ENCODE results near the gene SCFD1.

DNA sequence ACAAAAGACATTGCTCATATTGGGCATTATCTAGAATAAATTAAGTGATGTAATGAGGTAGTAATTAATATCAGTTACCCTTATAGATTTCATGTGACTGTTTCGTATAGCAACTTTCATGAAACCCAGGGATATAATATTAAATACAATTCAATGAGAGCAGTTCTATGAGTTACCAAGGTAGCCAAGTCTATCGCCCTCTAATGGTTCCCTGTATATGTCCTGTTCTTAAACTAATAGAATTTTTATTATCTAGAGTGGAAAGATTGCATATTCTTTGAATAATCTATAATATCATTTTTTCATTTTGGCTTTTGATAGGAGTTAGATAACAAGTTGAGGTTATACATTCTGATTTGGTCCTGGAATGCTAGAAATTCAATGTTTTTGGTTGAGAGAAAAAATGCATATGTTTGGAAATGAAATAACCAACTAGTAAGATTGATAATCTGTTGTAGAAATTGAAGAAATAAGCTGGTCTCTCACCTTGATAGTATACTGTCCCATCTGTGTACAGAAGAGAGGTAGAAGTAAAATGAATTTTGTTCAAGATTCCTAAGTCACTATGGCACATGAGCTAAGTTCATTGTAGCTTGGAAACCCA is 59.7 kb downstream of the SCFD1 start:
- TF ChIP-seq POLR2A (IDR thresholded peaks at IDR 0.05) (no peak), POLR2AphosphoS5 (IDR thresholded peaks at IDR 0.05) (no peak), EP300 (IDR thresholded peaks at IDR 0.05; ENCODE audit: low read depth) (no peak)
- TF ChIP-seq, protein P1, sequence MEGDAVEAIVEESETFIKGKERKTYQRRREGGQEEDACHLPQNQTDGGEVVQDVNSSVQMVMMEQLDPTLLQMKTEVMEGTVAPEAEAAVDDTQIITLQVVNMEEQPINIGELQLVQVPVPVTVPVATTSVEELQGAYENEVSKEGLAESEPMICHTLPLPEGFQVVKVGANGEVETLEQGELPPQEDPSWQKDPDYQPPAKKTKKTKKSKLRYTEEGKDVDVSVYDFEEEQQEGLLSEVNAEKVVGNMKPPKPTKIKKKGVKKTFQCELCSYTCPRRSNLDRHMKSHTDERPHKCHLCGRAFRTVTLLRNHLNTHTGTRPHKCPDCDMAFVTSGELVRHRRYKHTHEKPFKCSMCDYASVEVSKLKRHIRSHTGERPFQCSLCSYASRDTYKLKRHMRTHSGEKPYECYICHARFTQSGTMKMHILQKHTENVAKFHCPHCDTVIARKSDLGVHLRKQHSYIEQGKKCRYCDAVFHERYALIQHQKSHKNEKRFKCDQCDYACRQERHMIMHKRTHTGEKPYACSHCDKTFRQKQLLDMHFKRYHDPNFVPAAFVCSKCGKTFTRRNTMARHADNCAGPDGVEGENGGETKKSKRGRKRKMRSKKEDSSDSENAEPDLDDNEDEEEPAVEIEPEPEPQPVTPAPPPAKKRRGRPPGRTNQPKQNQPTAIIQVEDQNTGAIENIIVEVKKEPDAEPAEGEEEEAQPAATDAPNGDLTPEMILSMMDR (IDR thresholded peaks at IDR 0.05) = peak in 4 of 5 experiments; percentile 12 to 33 (median 19)

Data from transverse colon (tissue), 4 donors.